ENCODE results near the gene ADGRA1.
"Not testable (repeated sequence)": the region's sequence is repeated elsewhere in the genome, so short reads cannot be mapped to it uniquely, and the experiment has no call there.

The ADGRA1 gene

GRCh38 chr10:133165556-133166503 lies 78.1 kb downstream of the ADGRA1 start:
- no peak for DNase-seq

DNA sequence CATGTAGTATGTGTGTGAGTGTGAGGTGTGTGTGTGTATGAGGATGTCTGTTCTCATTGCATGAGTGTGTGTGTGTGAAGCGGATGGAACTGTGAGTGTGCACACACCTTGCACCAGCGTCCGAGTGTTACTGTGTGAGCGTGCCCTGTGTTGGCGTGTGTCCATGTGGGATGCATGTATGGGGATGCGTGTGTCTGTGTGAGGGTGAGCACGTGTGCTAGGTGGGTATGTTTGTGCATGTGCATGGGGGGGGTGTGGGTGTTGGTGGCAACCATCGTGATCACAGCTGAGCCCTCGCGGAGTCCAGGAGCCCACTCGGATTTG lies 78.7 kb downstream of the ADGRA1 start:
- DNase-seq, result no peak

DNA sequence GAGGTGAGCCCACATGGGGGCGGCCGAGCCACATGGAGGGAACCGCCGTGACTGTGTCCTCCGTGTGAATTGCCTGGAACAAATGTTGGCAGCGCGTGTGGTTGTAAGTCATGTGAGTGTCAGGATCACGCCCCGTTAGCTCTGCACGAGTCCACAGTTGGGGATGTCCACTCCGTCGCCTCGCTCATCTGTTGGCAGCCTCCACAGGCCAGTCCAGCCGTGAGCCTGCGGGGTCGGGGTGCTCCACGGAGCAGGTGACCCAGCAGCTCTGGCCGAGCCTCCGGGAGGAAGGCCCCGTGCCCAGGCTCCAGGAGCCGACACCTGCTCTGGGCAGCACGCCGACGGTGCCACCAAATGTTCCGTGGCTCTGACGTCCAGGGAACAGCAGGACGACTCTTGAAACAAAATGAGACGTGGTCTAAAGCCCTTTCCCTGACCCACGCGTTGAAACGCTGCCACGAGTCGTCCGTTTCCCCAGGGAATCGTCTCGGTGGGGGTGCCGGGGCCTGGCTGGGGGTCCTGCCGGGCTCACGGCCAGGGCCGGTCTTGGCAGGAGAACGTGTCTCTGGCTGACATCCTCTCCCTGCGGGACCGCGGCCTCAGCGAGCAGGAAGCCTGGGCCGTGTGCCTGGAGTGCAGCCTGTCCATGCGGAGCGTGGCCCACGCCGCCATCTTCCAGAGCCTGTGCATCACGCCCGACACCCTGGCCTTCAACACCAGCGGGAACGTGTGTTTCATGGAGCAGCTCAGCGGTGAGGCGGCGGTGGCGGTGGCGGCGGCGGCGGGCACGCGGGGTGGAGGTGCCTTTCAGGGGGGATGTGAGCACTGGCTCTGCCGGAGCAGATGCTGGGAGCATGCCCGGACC lies 79.3 kb downstream of the ADGRA1 start:
- no peak for DNase-seq

DNA sequence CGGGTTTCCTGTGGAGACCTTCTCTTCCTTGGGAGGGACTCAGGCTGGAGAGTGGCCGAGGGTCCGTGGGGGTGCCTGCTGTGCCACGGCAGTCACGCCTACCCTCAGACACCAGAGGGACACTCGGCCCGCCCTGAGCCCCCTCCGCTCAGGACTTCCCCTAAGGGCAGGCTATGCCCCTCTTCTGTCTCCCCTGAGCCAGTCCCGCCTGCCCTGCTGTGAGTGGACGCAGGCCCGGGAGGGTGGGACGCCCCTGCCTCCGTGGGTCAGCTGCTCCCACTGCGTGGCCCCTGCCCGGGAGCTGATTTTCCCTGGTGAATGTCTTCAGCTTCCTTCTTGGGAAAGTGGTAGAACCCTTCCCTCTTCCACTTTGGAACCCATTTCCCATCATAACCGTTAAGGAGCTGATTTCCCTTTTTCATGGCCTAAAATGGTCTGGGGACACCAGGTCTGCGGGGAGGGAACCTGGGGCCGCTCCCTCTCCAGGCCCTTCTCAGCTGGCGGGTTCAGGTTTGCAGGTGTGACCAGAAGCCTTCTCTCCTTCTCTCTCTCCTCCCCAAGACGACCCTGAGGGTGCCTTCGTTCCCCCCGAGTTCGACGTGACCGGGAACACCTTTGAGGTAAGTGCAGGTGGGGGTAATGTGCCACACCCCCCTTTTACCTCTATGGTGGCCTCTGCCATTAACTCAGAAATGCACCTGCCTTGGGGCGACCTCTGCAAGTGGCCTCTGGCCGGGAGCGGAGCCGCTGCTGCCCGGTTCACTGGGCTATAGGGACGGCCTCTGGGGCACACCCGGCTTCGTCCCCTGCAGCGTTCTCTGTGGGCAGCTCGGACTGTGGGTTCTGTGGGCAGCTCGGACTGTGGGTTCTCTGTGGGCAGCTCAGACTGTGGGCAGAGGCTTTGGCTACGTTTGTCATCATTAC lies 80.2 kb downstream of the ADGRA1 start:
- no peak for DNase-seq

GRCh38 chr10:133168617-133169031 lies 80.9 kb downstream of the ADGRA1 start:
- no peak for DNase-seq

GRCh38 chr10:133169173-133169947 lies 81.6 kb downstream of the ADGRA1 start:
- no peak for DNase-seq

- DNase-seq, result no peak
These were observed 82.4 kb downstream of the ADGRA1 start for GRCh38 chr10:133170092-133170491.

GRCh38 chr10:133173860-133174640 lies 86.3 kb downstream of the ADGRA1 start:
- DNase-seq, result no peak

DNA sequence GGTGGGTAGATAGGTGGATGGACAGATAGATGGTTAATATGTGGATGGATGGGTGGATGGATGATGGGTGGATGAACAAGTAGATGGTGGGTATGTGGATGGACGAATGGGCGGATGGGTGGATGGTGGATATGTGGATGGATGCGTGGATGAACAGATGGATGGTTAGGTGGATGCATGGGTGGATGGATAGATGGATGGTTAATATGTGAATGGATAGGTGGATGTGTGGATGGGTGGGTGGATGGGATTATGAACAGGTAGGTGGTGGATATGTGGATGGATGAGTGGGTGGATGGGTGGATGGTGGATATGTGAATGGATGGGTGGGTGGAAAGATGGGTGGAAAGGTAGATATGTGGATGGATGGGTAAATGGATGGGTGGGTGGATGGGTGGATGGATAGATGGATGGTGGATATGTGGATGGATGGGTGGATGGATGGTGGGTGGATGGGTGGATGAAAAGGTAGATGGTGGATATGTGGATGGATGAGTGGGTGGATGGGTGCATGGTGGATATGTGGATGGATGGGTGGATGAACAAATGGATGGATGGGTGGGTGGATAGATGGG lies 87.1 kb downstream of the ADGRA1 start:
- DNase-seq, result no peak

DNA sequence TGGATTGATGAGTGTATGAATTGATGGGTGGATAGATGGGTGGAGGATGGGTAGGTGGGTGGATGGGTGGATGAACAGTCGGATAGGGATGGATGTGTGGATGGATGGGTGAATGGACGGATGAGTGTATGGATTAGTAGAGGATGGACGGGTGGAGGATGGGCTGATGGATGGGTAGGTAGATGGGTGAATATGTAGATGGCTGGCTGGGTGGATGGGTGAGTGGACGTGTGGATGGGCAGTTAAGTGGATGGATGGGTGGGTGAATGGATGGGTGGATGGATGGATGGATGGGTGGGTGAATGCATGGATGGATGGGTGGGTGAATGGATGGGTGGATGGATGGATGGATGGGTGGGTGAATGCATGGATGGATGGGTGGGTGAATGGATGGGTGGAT lies 87.9 kb downstream of the ADGRA1 start:
- not testable (repeated sequence) for DNase-seq

- no peak for DNase-seq
These were observed 88.8 kb downstream of the ADGRA1 start for GRCh38 chr10:133176546-133176945.

- no peak for DNase-seq
These were observed 89.8 kb downstream of the ADGRA1 start for GRCh38 chr10:133177380-133178157.

DNA sequence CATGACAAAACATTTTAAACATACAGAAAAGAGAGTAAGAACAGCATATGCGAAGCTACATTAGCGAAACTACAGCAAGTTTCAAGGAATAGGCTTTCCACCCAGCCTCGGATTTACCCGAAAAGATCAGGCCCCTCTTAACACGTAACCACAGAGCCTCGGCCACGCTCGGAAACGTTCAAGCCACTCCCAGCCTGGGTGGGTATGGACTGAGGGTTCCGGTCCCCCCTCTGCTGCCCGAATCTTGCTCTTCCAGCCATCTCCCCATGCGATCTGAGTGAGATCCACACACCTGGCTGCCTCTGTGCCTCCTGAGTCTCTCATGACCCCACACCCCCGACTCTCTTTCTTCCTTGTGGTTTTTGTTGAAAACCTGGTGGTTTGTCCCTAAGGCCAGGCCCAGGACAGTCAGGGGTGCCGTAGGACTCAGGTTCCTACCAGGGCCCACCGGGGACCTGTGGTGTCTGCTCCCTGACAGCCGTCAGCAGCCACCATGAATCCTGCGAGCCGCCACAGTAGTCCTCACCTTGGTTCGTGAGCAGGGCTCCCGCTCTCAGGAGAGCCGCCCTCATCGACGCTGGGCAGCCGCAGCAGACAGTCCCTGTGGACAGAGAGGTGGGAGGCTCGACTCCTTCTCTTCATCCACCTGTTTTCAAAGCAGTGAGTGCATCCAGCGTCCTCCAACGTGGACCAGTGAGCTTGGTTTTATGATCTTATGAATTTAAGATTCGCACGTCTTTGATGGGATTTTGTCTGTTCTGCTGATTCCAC lies 90.8 kb downstream of the ADGRA1 start:
- no peak for DNase-seq

DNA sequence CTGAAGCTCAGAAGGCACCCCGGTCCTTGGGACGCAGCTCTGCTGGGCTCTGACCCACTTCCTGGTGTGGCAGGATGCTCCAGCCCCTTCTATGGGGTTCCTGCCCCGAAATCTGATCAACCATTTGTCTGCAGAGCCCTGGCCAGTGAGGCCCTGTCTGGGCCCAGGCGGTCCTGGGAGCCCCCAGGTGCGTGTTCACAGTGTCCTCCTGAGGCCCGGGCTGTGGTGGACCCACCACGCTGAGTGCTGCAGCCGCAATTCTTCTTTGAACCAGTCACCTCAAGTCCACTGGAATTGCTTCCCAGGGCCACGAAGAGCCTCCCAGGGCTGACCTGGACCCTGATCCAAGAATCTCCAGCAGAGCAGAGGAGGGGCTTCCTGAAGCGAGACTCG lies 91.4 kb downstream of the ADGRA1 start:
- no peak for DNase-seq

GRCh38 chr10:133179651-133180050 lies 91.9 kb downstream of the ADGRA1 start:
- no peak for DNase-seq

GRCh38 chr10:133180192-133180964 lies 92.7 kb downstream of the ADGRA1 start:
- DNase-seq, result no peak

- no peak for DNase-seq
These were observed 93.4 kb downstream of the ADGRA1 start for GRCh38 chr10:133180965-133181639.

All from HCEC 1CT (cell line).